Measurements from ENCODE around the gene SERINC3.

Gene SERINC3

GRCh38 chr20:44468044-44468782 is 53.7 kb downstream of the SERINC3 start:
- Histone ChIP-seq H3K4me2 (ENCODE audit: low read depth, low read length) (no peak overlapping the region), H3K27ac (ENCODE audit: low read length) (no peak overlapping the region), H4K20me1 (ENCODE audit: insufficient read depth, low read length) (no peaks in the 10 kb centered on the region)

DNA sequence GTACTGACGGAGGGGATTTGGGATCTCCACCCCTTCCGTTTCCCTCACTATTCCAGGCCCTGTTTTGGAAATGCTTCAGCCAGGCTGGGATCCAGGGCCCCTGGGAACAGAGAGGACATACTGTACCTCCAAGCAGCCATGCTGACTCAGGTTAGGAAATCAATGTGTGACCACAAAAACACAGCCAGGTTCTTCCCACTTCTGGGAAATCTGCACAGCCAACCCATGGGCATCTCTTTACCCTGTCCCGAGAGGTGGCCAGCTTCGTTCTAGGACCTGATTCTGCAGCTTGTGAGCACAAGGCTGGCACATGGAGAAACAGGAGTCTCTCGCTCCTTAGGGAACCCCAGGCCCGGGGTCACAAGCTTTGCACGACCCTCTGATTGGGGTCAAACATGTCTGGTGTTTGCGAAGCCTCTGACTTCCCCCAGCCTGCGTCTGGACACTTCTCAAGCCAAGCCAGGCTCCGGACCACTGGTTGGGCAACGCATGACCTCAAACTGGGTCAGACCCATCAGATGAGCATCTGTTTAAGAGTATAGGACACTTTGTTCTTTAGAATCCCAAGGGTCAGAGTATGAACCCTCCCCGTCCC is 54.5 kb downstream of the SERINC3 start:
- Histone ChIP-seq H3K4me3 (ENCODE audit: low read length) (no peak overlapping the region), H3K9me2 (replicated peaks; ENCODE audit: insufficient read depth, low read length) (no peaks in the 10 kb centered on the region), H3K4me1 (ENCODE audit: low read length) (no peaks in the 10 kb centered on the region), H3K9ac (ENCODE audit: low read length) (no peak overlapping the region), H3K27me3 (replicated peaks; ENCODE audit: insufficient read depth, low read length) (no peaks in the 10 kb centered on the region), H3K27ac (ENCODE audit: low read length) (no peak overlapping the region), H3K79me2 (ENCODE audit: low read length) (no peaks in the 10 kb centered on the region), H4K20me1 (ENCODE audit: insufficient read depth, low read length) (no peaks in the 10 kb centered on the region), H3K4me2 (ENCODE audit: low read depth, low read length) (no peak overlapping the region), H2AFZ (ENCODE audit: low read length) (no peak overlapping the region), H3F3A (ENCODE audit: insufficient read depth, low read length) (no peaks in the 10 kb centered on the region), H3K36me3 (replicated peaks; ENCODE audit: insufficient read depth, low read length) (no peaks in the 10 kb centered on the region), H3K9me3 (replicated peaks; ENCODE audit: insufficient read depth, low read length) (no peaks in the 10 kb centered on the region)
- no peak for TF ChIP-seq EZH2phosphoT487 (IDR thresholded peaks at IDR 0.05; ENCODE audit: low read length)
- TF ChIP-seq, protein P1, sequence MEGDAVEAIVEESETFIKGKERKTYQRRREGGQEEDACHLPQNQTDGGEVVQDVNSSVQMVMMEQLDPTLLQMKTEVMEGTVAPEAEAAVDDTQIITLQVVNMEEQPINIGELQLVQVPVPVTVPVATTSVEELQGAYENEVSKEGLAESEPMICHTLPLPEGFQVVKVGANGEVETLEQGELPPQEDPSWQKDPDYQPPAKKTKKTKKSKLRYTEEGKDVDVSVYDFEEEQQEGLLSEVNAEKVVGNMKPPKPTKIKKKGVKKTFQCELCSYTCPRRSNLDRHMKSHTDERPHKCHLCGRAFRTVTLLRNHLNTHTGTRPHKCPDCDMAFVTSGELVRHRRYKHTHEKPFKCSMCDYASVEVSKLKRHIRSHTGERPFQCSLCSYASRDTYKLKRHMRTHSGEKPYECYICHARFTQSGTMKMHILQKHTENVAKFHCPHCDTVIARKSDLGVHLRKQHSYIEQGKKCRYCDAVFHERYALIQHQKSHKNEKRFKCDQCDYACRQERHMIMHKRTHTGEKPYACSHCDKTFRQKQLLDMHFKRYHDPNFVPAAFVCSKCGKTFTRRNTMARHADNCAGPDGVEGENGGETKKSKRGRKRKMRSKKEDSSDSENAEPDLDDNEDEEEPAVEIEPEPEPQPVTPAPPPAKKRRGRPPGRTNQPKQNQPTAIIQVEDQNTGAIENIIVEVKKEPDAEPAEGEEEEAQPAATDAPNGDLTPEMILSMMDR (IDR thresholded peaks at IDR 0.05; ENCODE audit: low read length) = no peak
- no peak for TF ChIP-seq EZH2 (optimal IDR thresholded peaks at IDR 0.05; ENCODE audit: low read depth, low read length)
- DNase-seq = no peak

More at GRCh38 chr20:44468044-44468782, 53.7 kb downstream of the SERINC3 start:
- Histone ChIP-seq H3K9ac (ENCODE audit: low read length) (no peak overlapping the region), H3K4me1 (ENCODE audit: low read length) (no peaks in the 10 kb centered on the region), H3K36me3 (replicated peaks; ENCODE audit: insufficient read depth, low read length) (no peaks in the 10 kb centered on the region), H3K27me3 (replicated peaks; ENCODE audit: insufficient read depth, low read length) (no peaks in the 10 kb centered on the region), H3K9me3 (replicated peaks; ENCODE audit: insufficient read depth, low read length) (no peaks in the 10 kb centered on the region), H3K4me3 (ENCODE audit: low read length) (no peak overlapping the region), H2AFZ (ENCODE audit: low read length) (no peak overlapping the region), H3K9me2 (replicated peaks; ENCODE audit: insufficient read depth, low read length) (no peaks in the 10 kb centered on the region), H3K79me2 (ENCODE audit: low read length) (no peaks in the 10 kb centered on the region), H3F3A (ENCODE audit: insufficient read depth, low read length) (no peaks in the 10 kb centered on the region)
- TF ChIP-seq EZH2phosphoT487 (IDR thresholded peaks at IDR 0.05; ENCODE audit: low read length) = no peak
- TF ChIP-seq, protein P1 (IDR thresholded peaks at IDR 0.05; ENCODE audit: low read length) = no peak
- TF ChIP-seq EZH2 (optimal IDR thresholded peaks at IDR 0.05; ENCODE audit: low read depth, low read length) = no peak
- DNase-seq = no peak

DNA sequence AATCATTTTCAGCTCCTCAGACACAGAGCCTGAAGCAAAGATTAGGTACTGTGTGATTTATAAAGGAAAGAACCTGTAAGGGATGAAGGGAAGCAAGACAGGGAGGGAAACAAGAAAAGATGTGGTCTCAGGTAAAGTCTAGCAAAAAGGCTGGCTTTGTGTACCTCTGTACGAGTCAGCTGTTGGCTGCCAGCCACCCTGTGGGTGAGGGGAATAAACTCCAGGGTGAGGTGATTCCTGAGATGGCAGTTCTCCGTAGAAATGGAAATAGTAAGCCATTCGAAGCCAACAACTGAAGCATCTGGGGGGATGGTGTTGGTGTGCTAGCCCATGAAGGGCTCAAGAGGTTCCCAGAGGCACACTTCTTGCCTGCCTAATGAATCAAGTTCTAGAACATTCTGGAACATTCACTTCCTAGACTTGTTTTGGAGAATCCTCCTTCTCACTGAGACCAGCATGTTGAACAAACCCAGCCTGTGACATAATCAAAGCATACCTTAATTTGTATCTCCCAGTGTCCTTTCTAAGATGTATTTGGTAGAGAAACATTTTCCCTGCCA is 56.8 kb downstream of the SERINC3 start:
- no peaks in the 10 kb centered on the region for H3K79me2 ChIP-seq (ENCODE audit: low read length)
- no peaks in the 10 kb centered on the region for H3K9me3 ChIP-seq (replicated peaks; ENCODE audit: insufficient read depth, low read length)
- H3K9me2 ChIP-seq (replicated peaks; ENCODE audit: insufficient read depth, low read length) = no peaks in the 10 kb centered on the region
- H3K4me3 ChIP-seq (ENCODE audit: low read length) = no peak overlapping the region
- H3K9ac ChIP-seq (ENCODE audit: low read length) = no peak overlapping the region
- TF ChIP-seq EZH2 (optimal IDR thresholded peaks at IDR 0.05; ENCODE audit: low read depth, low read length) = no peak
- TF ChIP-seq, protein P1 (IDR thresholded peaks at IDR 0.05; ENCODE audit: low read length) = no peak
- TF ChIP-seq EZH2phosphoT487 (IDR thresholded peaks at IDR 0.05; ENCODE audit: low read length) = no peak
- no peak overlapping the region for H2AFZ ChIP-seq (ENCODE audit: low read length)
- no peaks in the 10 kb centered on the region for H3K27me3 ChIP-seq (replicated peaks; ENCODE audit: insufficient read depth, low read length)
- DNase-seq = no peak
- no peaks in the 10 kb centered on the region for H3F3A ChIP-seq (ENCODE audit: insufficient read depth, low read length)
- H3K36me3 ChIP-seq (replicated peaks; ENCODE audit: insufficient read depth, low read length) = no peaks in the 10 kb centered on the region
- H3K27ac ChIP-seq (ENCODE audit: low read length) = no peak overlapping the region
- no peaks in the 10 kb centered on the region for H4K20me1 ChIP-seq (ENCODE audit: insufficient read depth, low read length)
- no peaks in the 10 kb centered on the region for H3K4me1 ChIP-seq (ENCODE audit: low read length)
- no peak overlapping the region for H3K4me2 ChIP-seq (ENCODE audit: low read depth, low read length)

Data from MM.1S (cell line).